B cell (primary cell): ENCODE measurements around the gene GOLGA1. TPM values are rescaled to one million over a fixed set of nuclear protein-coding genes. Genes with fewer than 3 reads are reported as not detected.

ENCODE experiments used
- ATAC-seq: fragments of 200-7000 bp; cut with Tn5 transposase; one replicate; pipeline ENCODE4 v1.10.0; 2021; ENCODE audit warnings: low read depth, mild to moderate bottlenecking, moderate number of reproducible peaks, moderate library complexity
- CTCF ChIA-PET: fragments of 350-600 bp; sonication (Branson Sonifier 250); formaldehyde crosslinking; loops from one replicate; lab custom pipeline; 2021; ENCODE audit warnings: antibody characterized with exemption, inconsistent platforms; lab: Charles Lee
- POLR2A ChIA-PET: fragments of 350-600 bp; sonication (Branson Sonifier 250); formaldehyde crosslinking; loops from one replicate; lab custom pipeline; 2021; ENCODE audit warnings: antibody characterized with exemption; lab: Charles Lee
- DNase-seq: peaks from one replicate; pipeline ENCODE4 v3.0.0; 2013
- H2AFZ ChIP-seq: 2 replicates; pipeline ENCODE4 v1.6.1; 2012; ENCODE audit warnings: mild to moderate bottlenecking, low read depth, low read length; ENCODE audit not compliant: insufficient read depth, poor library complexity, severe bottlenecking
- H3K27ac ChIP-seq, 2 donors: 1 replicate in 1 of 2; 2 replicates in 1 of 2; pipeline ENCODE4 v1.5.1; 2012 to 2013; ENCODE audit warnings: low read length in 2 of 2, mild to moderate bottlenecking in 2 of 2, moderate library complexity in 1 of 2
- H3K27me3 ChIP-seq, 4 experiments: fragments of 200-600 bp in 1 of 4; sonication (generic) in 1 of 4; replicated peaks in 1 of 4; 1 replicate in 2 of 4; 2 replicates in 2 of 4; pipeline versions ENCODE4 v1.6.1 to v1.7.0; 2013 to 2016; ENCODE audit warnings: low read length in 3 of 4, mild to moderate bottlenecking in 2 of 4, mixed read lengths in 1 of 4, moderate library complexity in 1 of 4; ENCODE audit not compliant: insufficient read depth in 4 of 4, control insufficient read depth in 3 of 4; ENCODE audit errors: control extremely low read depth in 1 of 4
- H3K36me3 ChIP-seq, 2 experiments: replicated peaks in 1 of 2; 1 replicate in 1 of 2; 2 replicates in 1 of 2; pipeline versions ENCODE4 v1.6.1 to v1.7.1; 2013; ENCODE audit warnings: low read length in 1 of 2; ENCODE audit not compliant: insufficient read depth in 2 of 2, control insufficient read depth in 1 of 2; ENCODE audit errors: control extremely low read depth in 1 of 2, extremely low read depth in 1 of 2
- H3K4me1 ChIP-seq, 2 donors: fragments of 200-600 bp in 1 of 2; sonication (generic) in 1 of 2; 1 replicate in 1 of 2; 2 replicates in 1 of 2; pipeline versions ENCODE4 v1.5.1 to v1.6.1; 2013 to 2017; ENCODE audit warnings: low read length in 2 of 2; ENCODE audit not compliant: control insufficient read depth in 2 of 2, insufficient read depth in 2 of 2
- H3K4me2 ChIP-seq: replicated peaks from 2 replicates; pipeline ENCODE3; 2012; ENCODE audit warnings: mild to moderate bottlenecking, low read depth, low read length; ENCODE audit not compliant: poor library complexity, severe bottlenecking
- H3K4me3 ChIP-seq, 5 experiments: fragments of 200-600 bp in 1 of 5; sonication (generic) in 1 of 5; 1 replicate in 3 of 5; 2 replicates in 2 of 5; pipeline versions ENCODE4 v1.5.1 to v1.7.0; 2011 to 2016; ENCODE audit warnings: low read length in 4 of 5, mild to moderate bottlenecking in 4 of 5, low read depth in 2 of 5, control low read depth in 1 of 5, moderate library complexity in 1 of 5; ENCODE audit not compliant: insufficient read depth in 1 of 5; ENCODE audit errors: control extremely low read depth in 1 of 5, extremely low read depth in 1 of 5
- H3K79me2 ChIP-seq: fragments of 200-600 bp; sonication (generic); one replicate; pipeline ENCODE4 v1.6.0; 2016; ENCODE audit warnings: low read length; ENCODE audit not compliant: control insufficient read depth, insufficient read depth
- H3K9ac ChIP-seq: fragments of 200-600 bp; sonication (generic); 2 replicates; pipeline ENCODE4 v1.6.1; 2017; ENCODE audit warnings: mild to moderate bottlenecking, low read length, moderate library complexity
- H3K9me3 ChIP-seq, 3 donors: one replicate each; pipeline versions ENCODE4 v1.6.1 to v1.7.1; 2013; ENCODE audit warnings: low read length in 2 of 3; ENCODE audit not compliant: control insufficient read depth in 2 of 3, insufficient read depth in 1 of 3; ENCODE audit errors: control extremely low read depth in 1 of 3
- H4K20me1 ChIP-seq: 2 replicates; pipeline ENCODE4 v1.6.0; 2012; ENCODE audit warnings: mild to moderate bottlenecking, low read length; ENCODE audit not compliant: insufficient read depth, control insufficient read depth, poor library complexity, severe bottlenecking
- H3K27ac Mint-ChIP-seq: one replicate; pipeline ENCODE4 v1.8.0; 2021; ENCODE audit warnings: mixed read lengths
- H3K27me3 Mint-ChIP-seq: one replicate; pipeline ENCODE4 v1.8.0; 2021; ENCODE audit warnings: mixed read lengths
- H3K4me1 Mint-ChIP-seq: one replicate; pipeline ENCODE4 v1.8.0; 2021; ENCODE audit warnings: mixed read lengths
- H3K4me3 Mint-ChIP-seq: one replicate; pipeline ENCODE4 v1.8.0; 2021; ENCODE audit warnings: mixed read lengths
- H3K9me3 Mint-ChIP-seq: one replicate; pipeline ENCODE4 v1.8.0; 2022; ENCODE audit warnings: mixed read lengths; ENCODE audit not compliant: insufficient read depth
- EZH2 ChIP-seq: IDR thresholded peaks from 2 replicates; pipeline ENCODE4 v1.6.1; 2012; ENCODE audit warnings: borderline replicate concordance, low read depth, mild to moderate bottlenecking, moderate library complexity, low read length; ENCODE audit not compliant: insufficient read depth, poor library complexity, severe bottlenecking
- WGBS: methylation state at CpG from one replicate; pipeline ENCODE4 v1.1.5; 2013; ENCODE audit warnings: missing lambda C conversion rate; ENCODE audit not compliant: insufficient coverage; 5-methylcytosine and 5-hydroxymethylcytosine counted together
- intact Hi-C: fragments of 100-400 bp; cut with micrococcal nuclease; formaldehyde crosslinking; loops from one replicate; pipeline ENCODE4 v1.10.0; 2022
- polyA plus RNA-seq: library from polyadenylated mRNA; depleted of rRNA; stranded (reverse); fragments of >200 nt; gene quantifications from 2 replicates; pipeline ENCODE4 v1.2.3, GENCODE V29; 2012
- total RNA-seq, 2 donors: library from RNA; stranded (reverse); fragments of 120-200 nt in 1 of 2; gene quantifications; 1 replicate in 1 of 2; 2 replicates in 1 of 2; pipeline versions ENCODE4 v1.2.3 to v1.2.4, GENCODE V29; 2013 to 2022
- TF ChIP-seq, protein P1 (sequence below): fragments of 200-600 bp; IDR thresholded peaks from one replicate; pipeline ENCODE4 v1.8.0; 2022; ENCODE audit warnings: antibody characterized with exemption, mild to moderate bottlenecking

GOLGA1 gene
- total and polyA plus RNA-seq, 2 donors (not counting 1 experiment from before 2014, with no cell fraction given): 13.4 to 26.2 TPM

DNA sequence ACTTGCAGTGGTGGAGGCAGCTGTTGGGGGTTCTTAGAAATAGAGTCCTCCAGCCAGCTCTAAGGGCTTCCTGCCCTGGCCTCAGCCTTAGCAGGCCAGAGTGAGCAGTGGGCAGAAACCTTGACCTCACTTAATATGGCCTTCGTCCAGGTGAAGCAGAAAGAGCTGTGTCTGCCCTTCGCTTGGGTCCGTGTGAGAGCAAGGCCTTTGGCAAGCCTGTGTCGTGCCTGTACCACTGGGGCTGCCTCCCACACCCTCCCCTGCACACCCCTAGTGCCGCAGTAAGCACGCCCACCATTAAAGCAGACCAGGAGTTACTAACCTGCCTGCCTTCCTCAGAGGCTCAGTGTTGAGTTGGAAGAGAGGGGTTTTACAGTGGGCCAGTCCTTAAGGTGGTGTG is 65.4 kb downstream of the GOLGA1 start:
- peaks cover 62% of the 10 kb centered on the region for H4K20me1 ChIP-seq
- peaks cover 37 to 49% of the 10 kb centered on the region in 2 donors for H3K4me1 ChIP-seq
- Mint-ChIP-seq H3K4me1 (peaks cover 42% of the 10 kb centered on the region), H3K27ac (no peak overlapping the region), H3K27me3 (no peaks in the 10 kb centered on the region), H3K4me3 (no peak overlapping the region), H3K9me3 (no peaks in the 10 kb centered on the region)
- CTCF ChIA-PET: no interaction called here
- no peak for ATAC-seq
- peaks cover 0 to 82% of the 10 kb centered on the region in 2 experiments for H3K36me3 ChIP-seq
- H3K27ac ChIP-seq: peak overlapping the region in 1 of 2 donors; percentile 38
- no peak overlapping the region for H3K4me3 ChIP-seq
- H3K4me2 ChIP-seq: no peak overlapping the region
- H3K9ac ChIP-seq: no peak overlapping the region
- H3K79me2 ChIP-seq: peaks cover 61% of the 10 kb centered on the region
- POLR2A ChIA-PET: no interaction called here
- intact Hi-C loops: no loop called here
- DNase-seq: no peak
- TF ChIP-seq, protein P1, sequence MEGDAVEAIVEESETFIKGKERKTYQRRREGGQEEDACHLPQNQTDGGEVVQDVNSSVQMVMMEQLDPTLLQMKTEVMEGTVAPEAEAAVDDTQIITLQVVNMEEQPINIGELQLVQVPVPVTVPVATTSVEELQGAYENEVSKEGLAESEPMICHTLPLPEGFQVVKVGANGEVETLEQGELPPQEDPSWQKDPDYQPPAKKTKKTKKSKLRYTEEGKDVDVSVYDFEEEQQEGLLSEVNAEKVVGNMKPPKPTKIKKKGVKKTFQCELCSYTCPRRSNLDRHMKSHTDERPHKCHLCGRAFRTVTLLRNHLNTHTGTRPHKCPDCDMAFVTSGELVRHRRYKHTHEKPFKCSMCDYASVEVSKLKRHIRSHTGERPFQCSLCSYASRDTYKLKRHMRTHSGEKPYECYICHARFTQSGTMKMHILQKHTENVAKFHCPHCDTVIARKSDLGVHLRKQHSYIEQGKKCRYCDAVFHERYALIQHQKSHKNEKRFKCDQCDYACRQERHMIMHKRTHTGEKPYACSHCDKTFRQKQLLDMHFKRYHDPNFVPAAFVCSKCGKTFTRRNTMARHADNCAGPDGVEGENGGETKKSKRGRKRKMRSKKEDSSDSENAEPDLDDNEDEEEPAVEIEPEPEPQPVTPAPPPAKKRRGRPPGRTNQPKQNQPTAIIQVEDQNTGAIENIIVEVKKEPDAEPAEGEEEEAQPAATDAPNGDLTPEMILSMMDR: no peak
- TF ChIP-seq EZH2: no peak
- no peaks in the 10 kb centered on the region for H3K27me3 ChIP-seq
- 95% methylated on average over 4 of the region's 6 CpGs for WGBS
- H2AFZ ChIP-seq: no peak overlapping the region
- H3K9me3 ChIP-seq: no peaks in the 10 kb centered on the region

DNA sequence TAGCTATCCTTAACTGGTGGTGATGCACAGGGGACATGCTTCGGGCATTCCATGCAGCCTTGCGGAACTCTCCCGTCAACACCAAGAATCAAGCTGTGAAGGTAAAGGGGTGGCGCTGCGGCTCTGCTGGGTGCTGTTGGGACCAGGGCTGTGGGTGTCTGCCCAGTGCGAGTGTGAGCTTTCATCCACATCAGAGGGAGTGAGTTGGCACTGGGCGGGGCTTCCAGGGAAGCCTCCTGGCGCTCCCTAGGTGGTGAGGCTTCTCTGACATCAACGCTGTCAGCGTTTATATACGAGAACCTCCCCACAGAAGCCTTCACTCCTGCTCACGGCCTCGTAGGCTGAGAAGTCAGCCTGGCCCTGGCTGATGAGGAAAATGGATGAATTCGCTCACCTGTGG is 67.2 kb downstream of the GOLGA1 start:
- CTCF ChIA-PET: interaction anchor here (1.1 to 2.7 kb wide), 3 partner anchors 12 to 107 kb away, joined by 3 to 16 read pairs (median 11); partner anchors contain the start of genes ARPC5L, RPL35 and WDR38
- Mint-ChIP-seq H3K4me1 (peaks cover 51% of the 10 kb centered on the region), H3K4me3 (peak overlapping the region; percentile 94), H3K27me3 (no peaks in the 10 kb centered on the region), H3K27ac (peak overlapping the region; percentile 97), H3K9me3 (no peaks in the 10 kb centered on the region)
- peak overlapping the region; percentile 84 to 92 for H3K27ac ChIP-seq
- no peaks in the 10 kb centered on the region for H3K27me3 ChIP-seq
- H3K9me3 ChIP-seq: no peaks in the 10 kb centered on the region
- peak overlapping the region; percentile 98 for H3K4me2 ChIP-seq
- no peak for ATAC-seq
- H4K20me1 ChIP-seq: peaks cover 73% of the 10 kb centered on the region
- WGBS: 95% methylated on average over 9 of the region's 14 CpGs
- intact Hi-C loops: loop anchor here (5.0 kb wide), 1 partner anchor 269 kb away; the partner anchor contains the start of gene SCAI
- DNase-seq: no peak
- H3K9ac ChIP-seq: peak overlapping the region; percentile 99
- H3K79me2 ChIP-seq: peaks cover 73% of the 10 kb centered on the region
- POLR2A ChIA-PET: interaction anchor here (0.6 kb wide), 1 partner anchor 953 kb away, joined by 4 read pairs; no protein-coding TSS in a partner anchor
- H3K36me3 ChIP-seq: peaks cover 0 to 68% of the 10 kb centered on the region in 2 experiments
- H2AFZ ChIP-seq: no peak overlapping the region
- peak overlapping the region in 1 of 5 experiments; percentile 34 for H3K4me3 ChIP-seq
- no peak for TF ChIP-seq EZH2
- TF ChIP-seq, protein P1: no peak
- peaks cover 41 to 51% of the 10 kb centered on the region in 2 donors for H3K4me1 ChIP-seq
